HG03565 (cell line): Measurements from ENCODE around the gene TBC1D14.

Source experiments
- ATAC-seq: cut with Tn5 transposase; IDR thresholded peaks from one replicate; pipeline ENCODE4 v1.9.1; 2021; ENCODE audit warnings: mild to moderate bottlenecking, moderate library complexity; ENCODE audit not compliant: unreplicated experiment

Gene TBC1D14

GRCh38 chr4:6992728-6993677, 83.4 kb downstream of the TBC1D14 start:
- ATAC-seq = no peak

- ATAC-seq = no peak
These were observed 86.9 kb downstream of the TBC1D14 start for GRCh38 chr4:6996481-6996880.

GRCh38 chr4:6999172-7000086, 89.8 kb downstream of the TBC1D14 start:
- ATAC-seq = no peak

- ATAC-seq = no peak
These were observed 91.0 kb downstream of the TBC1D14 start for GRCh38 chr4:7000421-7001176.

- ATAC-seq = no peak
These were observed 91.6 kb downstream of the TBC1D14 start for GRCh38 chr4:7001271-7001670.

GRCh38 chr4:7002336-7002735, 92.7 kb downstream of the TBC1D14 start:
- ATAC-seq = no peak

GRCh38 chr4:7003176-7003878, 93.7 kb downstream of the TBC1D14 start:
- ATAC-seq = no peak

GRCh38 chr4:7003879-7004240, 94.2 kb downstream of the TBC1D14 start:
- ATAC-seq = no peak

- ATAC-seq = no peak
These were observed 94.7 kb downstream of the TBC1D14 start for GRCh38 chr4:7004331-7004730.

- ATAC-seq = no peak
These were observed 95.9 kb downstream of the TBC1D14 start for GRCh38 chr4:7005571-7005970.

- no peak for ATAC-seq
These were observed 96.8 kb downstream of the TBC1D14 start for GRCh38 chr4:7006411-7006810.

- no peak for ATAC-seq
These were observed 97.7 kb downstream of the TBC1D14 start for GRCh38 chr4:7007142-7007907.

GRCh38 chr4:7007944-7008343, 98.3 kb downstream of the TBC1D14 start:
- ATAC-seq = no peak

- ATAC-seq = no peak
These were observed 99.9 kb downstream of the TBC1D14 start for GRCh38 chr4:7009564-7009963.

GRCh38 chr4:7013175-7013574, 103.5 kb downstream of the TBC1D14 start:
- no peak for ATAC-seq

- no peak for ATAC-seq
These were observed 105.2 kb downstream of the TBC1D14 start for GRCh38 chr4:7014815-7015214.

GRCh38 chr4:7015383-7016035, 105.9 kb downstream of the TBC1D14 start:
- no peak for ATAC-seq

- ATAC-seq = no peak
These were observed 106.5 kb downstream of the TBC1D14 start for GRCh38 chr4:7016086-7016485.

- no peak for ATAC-seq
These were observed 106.9 kb downstream of the TBC1D14 start for GRCh38 chr4:7016512-7016911.
